ENCODE results near the gene GALNT9.
"Not testable (repeated sequence)": the region's sequence is repeated elsewhere in the genome, so short reads cannot be mapped to it uniquely, and the experiment has no call there.

GALNT9 gene

GRCh38 chr12:132210223-132211055 lies 119.0 kb downstream of the GALNT9 start:
- no peak for DNase-seq

- DNase-seq: no peak
Observed at GRCh38 chr12:132209619-132210222, 119.7 kb downstream of the GALNT9 start.

- DNase-seq: no peak
Observed at GRCh38 chr12:132208153-132208823, 121.1 kb downstream of the GALNT9 start.

GRCh38 chr12:132207083-132207775 lies 122.2 kb downstream of the GALNT9 start:
- DNase-seq: no peak

GRCh38 chr12:132206046-132206434 lies 123.3 kb downstream of the GALNT9 start:
- no peak for DNase-seq

- no peak for DNase-seq
Observed at GRCh38 chr12:132205271-132206045, 123.9 kb downstream of the GALNT9 start.

GRCh38 chr12:132204793-132205270 lies 124.6 kb downstream of the GALNT9 start:
- no peak for DNase-seq

GRCh38 chr12:132204063-132204792 lies 125.2 kb downstream of the GALNT9 start:
- DNase-seq: no peak

- no peak for DNase-seq
Observed at GRCh38 chr12:132202929-132203721, 126.3 kb downstream of the GALNT9 start.

- no peak for DNase-seq
Observed at GRCh38 chr12:132201391-132202120, 127.8 kb downstream of the GALNT9 start.

GRCh38 chr12:132200800-132201199 lies 128.6 kb downstream of the GALNT9 start:
- no peak for DNase-seq

GRCh38 chr12:132199526-132200319 lies 129.7 kb downstream of the GALNT9 start:
- no peak for DNase-seq

GRCh38 chr12:132199101-132199500 lies 130.3 kb downstream of the GALNT9 start:
- DNase-seq: no peak

- no peak for DNase-seq
Observed at GRCh38 chr12:132197581-132198354, 131.6 kb downstream of the GALNT9 start.

- no peak for DNase-seq
Observed at GRCh38 chr12:132196873-132197390, 132.5 kb downstream of the GALNT9 start.

- no peak for DNase-seq
Observed at GRCh38 chr12:132196038-132196872, 133.1 kb downstream of the GALNT9 start.

GRCh38 chr12:132195242-132195641 lies 134.1 kb downstream of the GALNT9 start:
- DNase-seq: not testable (repeated sequence)

All from stimulated activated CD4-positive, alpha-beta T cell treated with anti-CD3 and anti-CD28 coated beads, Interleukin-12 subunit alpha, Interleukin-12 subunit beta, amount 100 ng/mL, for 4 hours (primary cell).